Psoas muscle (tissue), 8 donors: ENCODE results near the gene TSGA10. TPM values are rescaled to one million over a fixed set of nuclear protein-coding genes. Genes with fewer than 3 reads are reported as not detected.

Experiments
- ATAC-seq, 4 donors: fragments of 200-7000 bp; cut with Tn5 transposase; one replicate each; pipeline ENCODE4 v1.9.1; 2020; ENCODE audit warnings: moderate library complexity in 3 of 4, mild to moderate bottlenecking in 2 of 4
- DNase-seq, 2 donors: peaks; one replicate each; pipeline ENCODE4 v3.0.0-alpha.2; 2020
- H3K27ac ChIP-seq: fragments of 200-600 bp; one replicate; pipeline ENCODE4 v1.8.0; 2022
- H3K27me3 ChIP-seq, 3 donors: fragments of 200-600 bp in 1 of 3; one replicate each; pipeline versions ENCODE4 v1.6.1 to v1.8.0; 2013 to 2022; ENCODE audit warnings: low read length in 2 of 3, mild to moderate bottlenecking in 2 of 3, moderate library complexity in 1 of 3; ENCODE audit not compliant: insufficient read depth in 3 of 3
- H3K36me3 ChIP-seq, 2 donors: fragments of 200-600 bp in 1 of 2; one replicate each; pipeline versions ENCODE4 v1.6.1 to v1.8.0; 2013 to 2022; ENCODE audit warnings: low read depth in 1 of 2, mild to moderate bottlenecking in 1 of 2, moderate library complexity in 1 of 2; ENCODE audit not compliant: insufficient read depth in 1 of 2
- H3K4me1 ChIP-seq: fragments of 200-600 bp; one replicate; pipeline ENCODE4 v1.8.0; 2022
- H3K4me3 ChIP-seq: fragments of 200-600 bp; one replicate; pipeline ENCODE4 v1.8.0; 2022; ENCODE audit warnings: mild to moderate bottlenecking
- H3K9me3 ChIP-seq: fragments of 200-600 bp; one replicate; pipeline ENCODE4 v1.8.0; 2022
- CTCF ChIP-seq: fragments of 200-600 bp; IDR thresholded peaks from one replicate; pipeline ENCODE4 v1.8.0; 2022; ENCODE audit warnings: antibody characterized with exemption
- WGBS, 3 donors: extraction: QIAGEN DNeasy Blood & Tissue Kit; methylation state at CpG; one replicate each; pipeline versions ENCODE4 v1.1.6 to v1.1.7; 2013; 5-methylcytosine and 5-hydroxymethylcytosine counted together
- intact Hi-C, 2 donors: fragments of 100-400 bp; cut with DNase I; formaldehyde crosslinking; loops; one replicate each; pipeline versions ENCODE4 v1.11.0 to v1.14.2; 2022
- polyA plus RNA-seq, 3 donors: library from polyadenylated mRNA; stranded (reverse); fragments of 200-250 nt; gene quantifications; one replicate each; pipeline ENCODE4 v1.2.3, GENCODE V29; 2013
- total RNA-seq, 4 donors: library from RNA; stranded (reverse); fragmentation: NEBNext Ultra II Directional in 2 of 4; extraction: Animal tissue kit (Norgen Biotek cat#: 25700) in 2 of 4; gene quantifications; one replicate each; pipeline versions ENCODE4 v1.2.1 to v1.2.4, GENCODE V29; 2021 to 2023
- donor health status: healthy with polysubstance abuse.
- donor health status: DM: no; HTN: no; CAD: no; lungs with moderate emphysema.
- donor health status: Bipolar disorder and iron deficiency.
- donor health status: healthy.
- donor health status: DM: yes; HTN: yes; CAD: no.
- donor health status: DM: no; HTN: no; CAD: no.
- donor health status: DM: no; HTN: no; CAD: no.
- donor health status: DM: yes; HTN: yes; CAD: no.

The TSGA10 gene
- total and polyA plus RNA-seq, 7 donors = 0.08 to 3.7 (median 1.8) TPM

DNA sequence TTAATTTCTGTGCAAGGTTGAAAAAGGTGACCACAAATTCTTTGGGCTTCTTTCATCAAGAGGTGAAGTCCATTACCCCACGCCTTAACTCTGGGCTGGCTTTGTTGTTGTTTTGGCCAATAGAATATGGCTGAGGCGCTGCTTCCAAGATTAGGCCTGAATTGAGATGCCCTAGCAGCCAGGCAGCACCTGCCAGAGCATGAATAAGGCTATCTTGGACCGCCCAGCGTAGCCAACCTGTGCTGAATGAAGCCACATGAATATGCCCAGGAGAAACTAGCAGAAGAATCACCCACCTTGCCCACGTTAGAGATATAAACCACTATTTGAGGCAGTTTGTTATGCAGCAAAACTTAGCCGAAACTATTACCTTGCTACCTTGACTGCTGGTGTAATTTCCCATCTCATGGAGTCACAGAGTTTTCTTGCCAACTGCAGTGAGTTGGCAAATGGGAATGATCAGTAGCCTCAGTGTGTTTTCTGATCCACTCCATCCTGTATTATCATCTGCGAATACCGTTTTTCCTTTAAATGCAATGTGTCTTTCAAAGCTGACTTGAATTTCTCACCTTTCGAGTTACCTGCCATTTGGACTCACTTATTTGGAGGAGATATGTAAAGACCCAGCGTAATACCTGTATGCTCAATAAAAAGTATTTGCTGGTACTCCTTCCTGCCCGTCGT is 679 bp downstream of the TSGA10 start:
- H3K4me1 ChIP-seq = peaks cover 15% of the 10 kb centered on the region
- 37 to 39% (median 38%) methylated on average over 12 of the region's 12 CpGs for WGBS, 3 donors
- peak overlapping the region; percentile 76 for H3K4me3 ChIP-seq
- H3K9me3 ChIP-seq = no peaks in the 10 kb centered on the region
- H3K27me3 ChIP-seq = no peaks in the 10 kb centered on the region
- H3K36me3 ChIP-seq = peaks cover 6 to 38% of the 10 kb centered on the region in 2 donors
- peak overlapping the region; percentile 92 for H3K27ac ChIP-seq
- intact Hi-C loops = loop anchor here in 1 of 2 donors (10.0 kb wide), 1 partner anchor 539 kb away; no protein-coding TSS in a partner anchor
- no peak for TF ChIP-seq CTCF
- ATAC-seq (peak in 2 of 4 donors; percentile 46 to 48), DNase-seq (no peak)

- peaks cover 15% of the 10 kb centered on the region for H3K4me1 ChIP-seq
- no peak for ATAC-seq
- H3K27ac ChIP-seq = peak overlapping the region; percentile 3
- H3K9me3 ChIP-seq = no peaks in the 10 kb centered on the region
- no peak for DNase-seq
- whole genome bisulfite sequencing, 3 donors = 63 to 71% (median 64%) methylated on average over 7 of the region's 7 CpGs
- intact Hi-C loops = loop anchor here in 1 of 2 donors (10.0 kb wide), 1 partner anchor 538 kb away; no protein-coding TSS in a partner anchor
- no peak for TF ChIP-seq CTCF
- H3K4me3 ChIP-seq = no peak overlapping the region
- H3K27me3 ChIP-seq = no peaks in the 10 kb centered on the region
- H3K36me3 ChIP-seq = peaks cover 3 to 27% of the 10 kb centered on the region in 2 donors
These were observed 2.4 kb downstream of the TSGA10 start for GRCh38 chr2:99152199-99152895.

GRCh38 chr2:99150706-99151105 is 4.0 kb downstream of the TSGA10 start:
- no peaks in the 10 kb centered on the region for H3K9me3 ChIP-seq
- no peaks in the 10 kb centered on the region for H3K27me3 ChIP-seq
- WGBS, 3 donors = 80 to 91% (median 81%) methylated on average over 1 of the region's 1 CpG
- H3K4me3 ChIP-seq = no peak overlapping the region
- peaks cover 0 to 16% of the 10 kb centered on the region in 2 donors for H3K36me3 ChIP-seq
- no peak for TF ChIP-seq CTCF
- ATAC-seq (no peak), DNase-seq (no peak)
- H3K4me1 ChIP-seq = peaks cover 15% of the 10 kb centered on the region
- intact Hi-C loops = loop anchor here in 1 of 2 donors (10.0 kb wide), 1 partner anchor 536 kb away; no protein-coding TSS in a partner anchor
- H3K27ac ChIP-seq = no peak overlapping the region

DNA sequence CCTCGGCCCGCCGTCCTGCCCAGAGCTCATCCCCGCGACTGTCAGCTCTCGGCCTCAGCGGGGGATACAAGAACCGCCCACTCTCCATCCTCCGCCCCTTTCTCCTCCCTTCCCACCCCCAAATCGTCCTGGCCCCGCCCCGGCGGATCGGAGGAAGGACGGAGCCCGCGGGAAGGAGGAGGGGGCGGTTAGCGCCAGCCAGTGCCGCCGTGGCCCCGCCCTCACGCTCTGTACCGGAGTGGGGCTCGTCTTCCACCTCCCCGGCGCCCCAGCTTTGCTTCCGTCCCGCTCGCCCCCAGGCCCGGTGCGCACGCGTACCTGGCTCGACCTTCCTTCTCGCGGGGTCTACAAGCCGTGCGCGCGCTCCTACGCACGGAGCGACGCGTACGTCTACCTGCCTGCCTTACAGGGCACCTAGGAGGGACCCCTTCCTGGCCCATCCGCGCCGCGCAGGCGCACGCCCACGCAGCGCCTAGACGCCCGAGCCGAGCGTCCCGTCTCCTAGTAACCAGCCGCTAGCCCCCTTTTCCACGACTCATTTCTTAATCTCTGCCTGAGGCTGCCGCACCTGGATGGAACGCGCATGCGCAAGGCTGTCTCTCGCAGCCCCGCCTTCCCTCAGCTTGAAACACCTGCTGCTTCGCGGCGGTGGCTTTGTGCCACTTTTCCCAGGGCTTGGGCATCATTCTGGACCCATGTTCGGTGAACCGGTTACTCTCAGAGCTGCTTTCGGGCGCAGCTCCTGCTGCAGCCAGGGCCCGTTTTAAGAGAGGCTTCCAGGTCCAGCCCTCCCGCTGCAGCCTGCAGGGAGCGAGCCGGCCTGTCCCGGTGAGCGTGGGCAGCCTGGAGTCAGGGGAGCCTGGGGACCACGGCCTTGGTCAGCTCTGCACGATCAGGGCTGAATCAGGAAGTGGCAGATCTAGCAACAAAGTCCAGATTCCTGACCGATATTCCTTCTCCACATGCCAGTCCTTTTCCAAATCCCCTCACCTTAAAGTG is 13.3 kb downstream of the TSGA10 start, which contains the start of gene C2orf15:
C2orf15 (plus strand) TSS at position 598 of the 999 bp plus-strand sequence. CDS start 8,852 bp downstream, outside the sequence.
- H3K27me3 ChIP-seq = no peaks in the 10 kb centered on the region
- H3K4me1 ChIP-seq = no peaks in the 10 kb centered on the region
- ATAC-seq (peak; percentile 92 to 98 (median 98)), DNase-seq (peak; percentile 93)
- H3K4me3 ChIP-seq = peak within 1 kb of the TSS; percentile 88
- intact Hi-C loops = no loop called here
- H3K9me3 ChIP-seq = no peaks in the 10 kb centered on the region
- no peak for TF ChIP-seq CTCF
- H3K36me3 ChIP-seq = no peaks in the 10 kb centered on the region
- peak within 1 kb of the TSS; percentile 46 for H3K27ac ChIP-seq
- WGBS, 3 donors = 0 to 1% (median 1%) methylated on average over 61 to 84 of the region's 84 CpGs
